GM21423 (cell line): Measurements from ENCODE around the gene FUT1.
"Not testable (repeated sequence)": the region's sequence is repeated elsewhere in the genome, so short reads cannot be mapped to it uniquely, and the experiment has no call there.

Source experiments
- ATAC-seq: cut with Tn5 transposase; IDR thresholded peaks from one replicate; pipeline ENCODE4 v1.9.1; 2021; ENCODE audit warnings: mild to moderate bottlenecking, moderate library complexity; ENCODE audit not compliant: unreplicated experiment

The FUT1 gene

GRCh38 chr19:48768994-48769713, 16.7 kb upstream of the FUT1 start:
- ATAC-seq: no peak

DNA sequence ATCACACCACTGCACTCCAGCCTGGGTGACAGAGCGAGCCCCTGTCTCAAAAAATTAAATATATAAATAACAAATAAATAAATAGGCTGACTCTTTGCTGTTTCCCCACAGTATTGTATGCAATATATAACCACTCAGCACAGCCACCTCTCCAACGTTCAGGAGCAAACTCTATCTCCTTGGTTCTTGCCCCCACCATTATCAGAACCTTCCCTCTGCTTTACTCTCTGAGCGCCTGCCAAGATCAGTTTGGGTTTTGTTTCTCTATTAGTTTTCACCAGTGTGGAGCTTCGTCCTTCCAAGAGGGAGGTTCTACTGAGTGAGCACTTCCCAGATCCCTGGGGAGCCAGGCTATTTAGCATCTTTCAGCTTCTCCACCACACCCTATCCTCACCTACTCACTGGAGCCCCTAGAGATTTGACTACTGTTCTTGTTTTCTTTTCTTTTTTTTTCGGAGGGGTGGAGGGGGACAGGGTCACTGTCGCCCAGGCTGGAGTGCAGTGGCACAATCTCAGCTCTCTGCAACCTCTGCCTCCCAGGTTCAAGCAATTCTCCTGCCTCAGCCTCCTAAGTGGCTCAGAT, 15.8 kb upstream of the FUT1 start:
- not testable (repeated sequence) for ATAC-seq

DNA sequence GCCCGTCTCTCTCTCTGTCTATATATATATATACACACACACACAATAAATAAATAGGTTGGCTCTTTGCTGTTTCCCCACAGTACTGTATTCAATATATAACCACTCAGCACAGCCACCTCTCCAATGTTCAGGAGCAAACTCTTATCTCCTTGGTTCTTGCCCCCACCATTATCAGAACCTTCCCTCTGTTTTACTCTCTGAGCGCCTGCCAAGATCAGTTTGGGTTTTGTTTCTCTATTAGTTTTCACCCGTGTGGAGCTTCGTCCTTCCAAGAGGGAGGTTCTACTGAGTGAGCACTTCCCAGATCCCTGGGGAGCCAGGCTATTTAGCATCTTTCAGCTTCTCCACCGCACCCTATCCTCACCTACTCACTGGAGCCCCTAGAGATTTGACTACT, 13.4 kb upstream of the FUT1 start:
- ATAC-seq: not testable (repeated sequence)

DNA sequence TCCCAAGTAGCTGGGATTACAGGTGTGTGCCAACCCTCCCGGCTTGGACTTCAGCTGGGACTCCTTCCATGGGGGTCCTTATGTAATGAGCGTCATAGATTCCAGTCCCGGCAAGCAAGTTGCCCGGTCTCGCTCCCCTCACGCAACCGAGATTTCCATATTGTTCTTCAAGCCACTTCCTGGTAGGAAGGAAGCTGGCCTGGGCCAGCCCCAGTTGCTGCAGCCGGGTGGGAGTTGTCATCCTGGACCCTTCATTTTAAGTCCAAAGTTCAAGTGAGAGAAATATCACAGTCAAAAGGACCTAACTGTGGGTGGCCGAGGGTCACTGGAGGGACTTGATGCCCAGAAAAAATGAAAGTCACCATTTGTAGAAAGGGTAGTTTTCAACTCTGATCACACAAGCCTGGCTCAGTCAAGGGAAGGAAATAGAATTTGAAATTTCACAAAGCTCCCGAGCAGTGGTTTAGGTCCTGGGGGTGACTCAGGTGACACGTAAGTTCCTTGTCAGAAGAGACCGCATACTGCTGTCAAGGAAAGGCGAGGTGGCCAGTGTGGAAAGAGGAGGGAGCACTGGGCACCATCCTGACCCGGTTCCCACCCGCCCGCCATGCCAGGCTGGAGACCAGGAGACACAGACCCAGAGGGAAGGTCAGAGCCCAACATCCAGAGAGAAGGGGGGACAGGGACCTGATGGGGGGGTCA, 8.2 kb upstream of the FUT1 start:
- ATAC-seq: no peak

DNA sequence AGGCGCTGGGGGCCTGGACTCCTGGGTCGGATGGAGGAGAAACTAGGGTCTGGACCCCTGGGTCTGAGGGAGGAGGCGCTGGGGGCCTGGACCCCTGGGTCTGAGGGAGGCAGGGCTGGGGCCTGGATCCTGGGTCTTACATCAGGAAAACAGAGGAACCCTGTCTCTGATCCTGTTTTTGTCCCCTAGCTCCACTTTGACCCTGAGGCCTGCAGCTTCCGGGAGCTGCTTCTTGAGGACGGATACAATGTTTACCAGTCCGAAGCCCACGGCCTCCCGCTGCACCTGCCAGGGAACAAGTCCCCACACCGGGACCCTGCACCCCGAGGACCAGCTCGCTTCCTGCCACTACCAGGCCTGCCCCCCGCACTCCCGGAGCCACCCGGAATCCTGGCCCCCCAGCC, 5.3 kb upstream of the FUT1 start:
- no peak for ATAC-seq

GRCh38 chr19:48757089-48757675, 4.7 kb upstream of the FUT1 start:
- no peak for ATAC-seq

- no peak for ATAC-seq
These were observed 4.2 kb upstream of the FUT1 start for GRCh38 chr19:48756686-48757085.

- no peak for ATAC-seq
These were observed 3.8 kb upstream of the FUT1 start for GRCh38 chr19:48756212-48756611.

GRCh38 chr19:48755787-48756186, 3.3 kb upstream of the FUT1 start:
- no peak for ATAC-seq

GRCh38 chr19:48755084-48755641, 2.7 kb upstream of the FUT1 start, which contains the start of gene FGF21:
TSS of gene FGF21 (plus strand) at chr19:48755524. CDS start at chr19:48756237, 713 bp downstream.
- ATAC-seq: no peak

GRCh38 chr19:48751845-48752495, 471 bp downstream of the FUT1 start:
- no peak for ATAC-seq

- no peak for ATAC-seq
These were observed 1.5 kb downstream of the FUT1 start for GRCh38 chr19:48750771-48751504.

DNA sequence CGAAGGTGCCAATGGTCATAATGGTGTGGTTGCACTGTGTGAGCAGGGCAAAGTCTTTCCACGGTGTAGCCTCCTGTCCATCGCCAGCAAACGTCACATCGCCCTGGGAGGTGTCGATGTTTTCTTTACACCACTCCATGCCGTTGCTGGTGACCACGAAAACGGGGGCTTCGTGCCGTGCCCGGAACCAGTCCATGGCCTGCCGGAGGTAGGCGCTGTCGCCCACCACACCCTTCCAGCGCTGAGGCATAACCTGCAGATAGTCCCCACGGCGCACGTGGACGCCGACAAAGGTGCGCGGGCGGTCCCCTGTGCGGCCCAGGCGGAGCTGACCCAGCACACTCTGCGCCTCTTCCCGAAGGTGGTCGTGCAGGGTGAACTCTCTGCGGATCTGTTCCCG, 2.1 kb downstream of the FUT1 start:
- no peak for ATAC-seq

DNA sequence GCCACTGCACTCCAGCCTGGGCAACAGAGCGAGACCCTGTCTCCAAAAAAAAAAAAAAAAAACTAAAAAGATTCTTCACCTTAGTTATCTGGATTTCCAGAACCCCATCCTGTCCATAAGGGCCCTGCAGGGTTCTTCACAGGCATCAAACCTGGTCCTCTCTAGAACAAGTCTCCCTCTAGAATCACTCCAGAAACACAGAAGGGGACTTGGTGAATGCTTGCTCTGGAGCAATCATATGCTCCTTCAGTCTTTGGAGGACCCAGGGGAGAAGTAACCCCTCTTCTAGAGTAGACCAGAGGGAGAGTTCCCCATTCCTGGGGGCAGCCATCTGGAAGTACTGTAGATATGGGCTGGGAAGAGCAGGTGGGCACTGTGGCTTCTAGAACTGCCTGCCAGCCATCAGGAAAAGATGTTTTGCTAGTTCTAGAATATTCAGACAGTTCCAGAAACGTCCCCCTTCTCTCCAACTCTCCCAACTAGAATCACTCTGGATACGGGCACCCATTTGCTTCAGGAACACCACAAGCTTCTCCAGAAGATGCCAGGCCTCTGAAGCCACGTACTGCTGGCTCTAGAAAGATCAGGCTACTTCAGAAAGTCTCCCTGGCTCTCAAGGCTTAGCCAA, 2.8 kb downstream of the FUT1 start:
- no peak for ATAC-seq

DNA sequence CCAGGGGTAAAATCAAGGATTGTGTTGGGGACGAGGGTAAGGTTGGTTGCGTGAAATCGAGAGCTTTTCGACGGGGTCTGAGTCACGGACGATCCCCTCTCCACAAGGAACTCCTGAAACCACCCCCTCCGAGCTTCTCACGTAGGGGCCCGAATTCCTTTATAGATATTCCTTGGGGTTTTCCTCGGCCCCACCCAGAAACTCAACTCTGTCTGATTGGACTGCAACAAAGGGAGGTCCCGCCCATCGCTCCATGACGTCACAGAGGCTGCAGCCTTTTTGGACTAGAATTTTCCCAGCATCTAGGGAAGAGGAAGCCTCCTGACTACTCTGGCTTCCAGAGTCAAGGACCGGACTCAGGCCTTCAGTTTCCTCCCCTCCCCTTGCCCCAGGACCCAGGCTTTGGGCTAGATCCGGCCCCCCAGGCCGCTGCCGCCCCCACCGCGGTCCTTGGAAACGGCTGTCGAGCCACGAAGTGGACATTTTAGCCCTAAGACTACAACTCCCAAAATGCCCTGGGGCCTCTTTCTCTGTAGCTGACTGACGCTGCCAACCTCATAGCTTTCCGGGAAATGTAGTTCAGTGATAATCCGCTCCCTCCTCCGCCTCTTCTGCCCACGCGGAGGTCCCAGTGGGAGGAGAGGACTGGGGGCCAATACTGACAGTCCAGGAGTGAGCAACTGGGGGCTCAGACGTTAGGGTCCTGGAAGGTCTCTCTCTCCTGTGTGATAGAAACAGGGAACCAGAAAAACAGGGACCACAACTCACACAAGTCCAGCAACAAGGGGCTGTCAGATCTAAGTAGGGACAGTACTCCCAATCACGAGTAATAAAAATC, 5.5 kb downstream of the FUT1 start, which contains the start of gene IZUMO1:
Gene IZUMO1 (minus strand): TSS at position 172 of the 838 bp plus-strand sequence. CDS start 1,050 bp downstream, outside the sequence.
- no peak for ATAC-seq

GRCh38 chr19:48746110-48746509, 6.3 kb downstream of the FUT1 start:
- ATAC-seq: no peak

DNA sequence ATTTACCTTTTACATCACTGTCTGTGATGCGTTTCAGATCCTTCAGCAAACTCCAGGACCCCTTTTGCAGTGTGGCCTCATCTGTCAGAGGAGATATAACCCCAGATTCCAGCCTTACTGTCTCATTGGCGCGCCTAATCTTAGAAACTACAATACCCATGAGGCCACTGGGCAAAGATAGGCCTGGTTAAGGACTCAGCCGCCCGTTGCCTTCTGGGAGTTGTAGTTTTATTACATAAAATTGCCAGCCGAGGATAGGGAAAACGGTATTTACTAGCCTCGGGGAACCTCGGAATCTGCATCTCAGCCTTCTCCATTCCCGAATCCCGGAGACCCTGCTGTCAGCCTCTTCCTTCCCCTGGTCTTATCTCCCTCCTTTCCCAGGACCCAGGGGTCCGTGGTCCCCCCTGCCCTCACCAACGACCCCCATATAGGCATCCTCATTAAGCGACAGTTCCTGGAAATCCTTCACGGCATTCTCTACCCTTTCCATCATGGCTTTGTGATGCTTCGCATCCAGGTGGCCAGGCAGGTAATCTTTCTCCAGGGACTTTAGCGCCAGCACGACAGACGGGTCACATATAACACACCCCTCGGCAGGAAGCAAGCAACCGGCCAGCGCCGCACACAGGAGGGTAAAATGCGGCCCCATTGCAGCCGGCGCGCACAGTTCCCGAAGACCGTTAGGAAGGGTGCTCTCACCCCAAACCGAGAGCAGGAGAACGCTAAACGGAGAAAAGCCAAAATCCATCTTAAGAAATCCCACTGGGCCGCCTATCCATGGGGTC, 7.0 kb downstream of the FUT1 start:
- no peak for ATAC-seq

- no peak for ATAC-seq
These were observed 10.3 kb downstream of the FUT1 start for GRCh38 chr19:48742096-48742495.
